ENCODE measurements around the gene PCK1.

GRCh38 chr20:57543754-57544153 lies 17.2 kb upstream of the PCK1 start:
- no peak for TF ChIP-seq EZH2phosphoT487 (IDR thresholded peaks at IDR 0.05; ENCODE audit: insufficient read depth, low read depth)
- no peak for TF ChIP-seq EZH2 (IDR thresholded peaks at IDR 0.05; ENCODE audit: insufficient read depth, poor library complexity, severe bottlenecking)

All from GM23248 (cell line).